Measurements from ENCODE around the gene GPALPP1.

DNA sequence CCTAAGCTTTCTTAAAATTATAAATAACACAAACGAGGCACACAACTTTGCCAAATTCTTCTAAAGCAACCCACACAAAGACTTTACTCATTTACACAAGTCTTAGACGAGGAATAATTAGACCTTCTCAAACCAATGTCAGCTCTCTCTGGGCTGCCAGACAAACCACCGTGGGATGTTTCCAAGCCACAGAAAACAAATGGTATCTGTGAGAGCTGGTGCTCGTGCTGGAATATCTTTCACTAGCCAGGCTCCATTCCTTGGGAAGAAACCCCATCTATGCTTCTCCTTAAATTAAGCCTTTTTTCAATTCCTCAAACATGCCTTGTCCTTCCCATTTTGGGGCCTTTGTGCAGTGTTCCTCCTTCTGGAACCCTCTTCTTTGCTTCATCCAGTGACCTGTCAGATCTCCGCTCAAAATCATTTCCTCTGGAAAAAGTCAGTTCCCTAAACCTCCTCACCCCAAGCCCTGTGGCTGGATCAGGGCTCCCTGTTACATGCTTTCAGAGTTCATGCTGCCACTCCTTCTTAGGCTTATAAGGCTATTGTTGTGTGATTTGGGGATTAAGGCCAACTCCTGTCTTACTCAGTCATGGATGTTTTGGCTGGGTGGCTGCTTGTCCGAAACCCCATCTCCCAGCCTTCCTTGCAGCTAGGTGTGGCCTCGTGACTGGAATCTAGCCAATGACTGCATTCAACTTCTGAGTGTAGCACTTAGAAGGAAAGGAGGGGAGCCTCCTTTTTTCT lies 66.7 kb downstream of the GPALPP1 start:
- TF ChIP-seq POLR2AphosphoS5 (IDR thresholded peaks at IDR 0.05; ENCODE audit: low read depth, low read length) (no peak), TAF1 (IDR thresholded peaks at IDR 0.05; ENCODE audit: borderline replicate concordance, insufficient read depth, low read length) (no peak), FOXP2 (optimal IDR thresholded peaks at IDR 0.05; ENCODE audit: borderline replicate concordance, extremely low read depth, extremely low read length, insufficient read depth) (no peak)
- TF ChIP-seq, protein P1, sequence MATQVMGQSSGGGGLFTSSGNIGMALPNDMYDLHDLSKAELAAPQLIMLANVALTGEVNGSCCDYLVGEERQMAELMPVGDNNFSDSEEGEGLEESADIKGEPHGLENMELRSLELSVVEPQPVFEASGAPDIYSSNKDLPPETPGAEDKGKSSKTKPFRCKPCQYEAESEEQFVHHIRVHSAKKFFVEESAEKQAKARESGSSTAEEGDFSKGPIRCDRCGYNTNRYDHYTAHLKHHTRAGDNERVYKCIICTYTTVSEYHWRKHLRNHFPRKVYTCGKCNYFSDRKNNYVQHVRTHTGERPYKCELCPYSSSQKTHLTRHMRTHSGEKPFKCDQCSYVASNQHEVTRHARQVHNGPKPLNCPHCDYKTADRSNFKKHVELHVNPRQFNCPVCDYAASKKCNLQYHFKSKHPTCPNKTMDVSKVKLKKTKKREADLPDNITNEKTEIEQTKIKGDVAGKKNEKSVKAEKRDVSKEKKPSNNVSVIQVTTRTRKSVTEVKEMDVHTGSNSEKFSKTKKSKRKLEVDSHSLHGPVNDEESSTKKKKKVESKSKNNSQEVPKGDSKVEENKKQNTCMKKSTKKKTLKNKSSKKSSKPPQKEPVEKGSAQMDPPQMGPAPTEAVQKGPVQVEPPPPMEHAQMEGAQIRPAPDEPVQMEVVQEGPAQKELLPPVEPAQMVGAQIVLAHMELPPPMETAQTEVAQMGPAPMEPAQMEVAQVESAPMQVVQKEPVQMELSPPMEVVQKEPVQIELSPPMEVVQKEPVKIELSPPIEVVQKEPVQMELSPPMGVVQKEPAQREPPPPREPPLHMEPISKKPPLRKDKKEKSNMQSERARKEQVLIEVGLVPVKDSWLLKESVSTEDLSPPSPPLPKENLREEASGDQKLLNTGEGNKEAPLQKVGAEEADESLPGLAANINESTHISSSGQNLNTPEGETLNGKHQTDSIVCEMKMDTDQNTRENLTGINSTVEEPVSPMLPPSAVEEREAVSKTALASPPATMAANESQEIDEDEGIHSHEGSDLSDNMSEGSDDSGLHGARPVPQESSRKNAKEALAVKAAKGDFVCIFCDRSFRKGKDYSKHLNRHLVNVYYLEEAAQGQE (IDR thresholded peaks at IDR 0.05; ENCODE audit: insufficient read depth in 1 of 2, low read depth in 2 of 2, low read length in 2 of 2), result no peak
